GM10266 (cell line): ENCODE results near the gene TSPOAP1.
A peak's percentile ranks its signal among the peaks of the same experiment; 100 is the strongest.
"Not testable (repeated sequence)": the region's sequence is repeated elsewhere in the genome, so short reads cannot be mapped to it uniquely, and the experiment has no call there.

Experiments
- DNase-seq: peaks from one replicate; pipeline ENCODE4 v3.0.0; 2012; ENCODE audit errors: extremely low spot score
- CTCF ChIP-seq: IDR thresholded peaks from 2 replicates; pipeline ENCODE4 v1.5.1; 2012; ENCODE audit warnings: mild to moderate bottlenecking, low read depth; ENCODE audit not compliant: control insufficient read depth, insufficient read depth; ENCODE audit errors: missing control alignments

The TSPOAP1 gene

GRCh38 chr17:58343131-58343530 is 14.5 kb upstream of the TSPOAP1 start:
- DNase-seq: no peak
- peak; percentile 8 for TF ChIP-seq CTCF

GRCh38 chr17:58341861-58342475 is 13.4 kb upstream of the TSPOAP1 start:
- no peak for DNase-seq
- no peak for TF ChIP-seq CTCF

GRCh38 chr17:58341136-58341860 is 12.7 kb upstream of the TSPOAP1 start:
- DNase-seq: not testable (repeated sequence)

GRCh38 chr17:58340405-58340876 is 11.8 kb upstream of the TSPOAP1 start:
- no peak for TF ChIP-seq CTCF
- no peak for DNase-seq

GRCh38 chr17:58339755-58340404 is 11.3 kb upstream of the TSPOAP1 start:
- no peak for TF ChIP-seq CTCF
- no peak for DNase-seq

GRCh38 chr17:58338841-58339754 is 10.5 kb upstream of the TSPOAP1 start:
- no peak for DNase-seq
- TF ChIP-seq CTCF: no peak

GRCh38 chr17:58338454-58338840 is 9.9 kb upstream of the TSPOAP1 start:
- TF ChIP-seq CTCF: peak; percentile 27

More at GRCh38 chr17:58338454-58338840, 9.9 kb upstream of the TSPOAP1 start:
- DNase-seq: no peak
